HL-60/S4 (cell line): ENCODE results near the gene SMARCA4.
"Not testable (repeated sequence)": the region's sequence is repeated elsewhere in the genome, so short reads cannot be mapped to it uniquely, and the experiment has no call there.

Source experiments
- in situ Hi-C: fragments of 300-500 bp; cut with MboI; formaldehyde crosslinking; loops from 2 replicates; pipeline ENCODE4 v1.14.3; 2022; ENCODE audit warnings: low sequenced_read_pairs

Gene SMARCA4

GRCh38 chr19:11059511-11060358 lies 98.9 kb downstream of the SMARCA4 start:
- in situ Hi-C loops, result no loop called here

GRCh38 chr19:11061952-11062351 lies 101.1 kb downstream of the SMARCA4 start:
- in situ Hi-C loops, result no loop called here

- in situ Hi-C loops, result no loop called here
These were observed 102.6 kb downstream of the SMARCA4 start for GRCh38 chr19:11063434-11063833.

- in situ Hi-C loops, result no loop called here
These were observed 104.0 kb downstream of the SMARCA4 start for GRCh38 chr19:11064831-11065303.

GRCh38 chr19:11066326-11066725 lies 105.5 kb downstream of the SMARCA4 start:
- in situ Hi-C loops, result no loop called here

- in situ Hi-C loops, result no loop called here
These were observed 106.7 kb downstream of the SMARCA4 start for GRCh38 chr19:11067356-11068113.

- in situ Hi-C loops, result no loop called here
These were observed 108.7 kb downstream of the SMARCA4 start for GRCh38 chr19:11069561-11069960.

- in situ Hi-C loops, result no loop called here
These were observed 109.3 kb downstream of the SMARCA4 start for GRCh38 chr19:11070123-11070522.

GRCh38 chr19:11073568-11073967 lies 112.7 kb downstream of the SMARCA4 start:
- in situ Hi-C loops, result no loop called here

- in situ Hi-C loops, result not testable (repeated sequence)
These were observed 116.0 kb downstream of the SMARCA4 start for GRCh38 chr19:11076792-11077191.

- in situ Hi-C loops, result no loop called here
These were observed 118.1 kb downstream of the SMARCA4 start for GRCh38 chr19:11078893-11079292.

- in situ Hi-C loops, result no loop called here
These were observed 119.2 kb downstream of the SMARCA4 start for GRCh38 chr19:11079999-11080398.

GRCh38 chr19:11087870-11088505 lies 127.2 kb downstream of the SMARCA4 start:
- in situ Hi-C loops, result no loop called here

- in situ Hi-C loops, result no loop called here
These were observed 127.8 kb downstream of the SMARCA4 start for GRCh38 chr19:11088506-11089253.

- in situ Hi-C loops, result no loop called here
These were observed 128.6 kb downstream of the SMARCA4 start, which contains the start of gene LDLR for GRCh38 chr19:11089254-11090013. Gene LDLR, plus strand, starts transcription at chr19:11089463. Its CDS starts 86 bp downstream, at chr19:11089549.

- in situ Hi-C loops, result not testable (repeated sequence)
These were observed 129.1 kb downstream of the SMARCA4 start for GRCh38 chr19:11090014-11090263.

- in situ Hi-C loops, result no loop called here
These were observed 129.6 kb downstream of the SMARCA4 start for GRCh38 chr19:11090264-11090996.

- in situ Hi-C loops, result no loop called here
These were observed 130.3 kb downstream of the SMARCA4 start for GRCh38 chr19:11090997-11091702.

- in situ Hi-C loops, result no loop called here
These were observed 130.9 kb downstream of the SMARCA4 start for GRCh38 chr19:11091703-11092153.
